Activated CD8-positive, alpha-beta T cell treated with anti-CD3 and anti-CD28 coated beads, Interleukin-2, amount 10 ng/mL, durations not matched to agents 7 days and 5 days (primary cell): Measurements from ENCODE around the gene TCHP. TPM values are rescaled to one million over a fixed set of nuclear protein-coding genes. Genes with fewer than 3 reads are reported as not detected.
"Not testable (repeated sequence)": the region's sequence is repeated elsewhere in the genome, so short reads cannot be mapped to it uniquely, and the experiment has no call there.

ENCODE experiments used
- ATAC-seq: fragments of 150-1000 bp; cut with Tn5 transposase; one replicate; pipeline ENCODE4 v1.10.0; 2021; ENCODE audit warnings: moderate library complexity
- CTCF ChIA-PET: fragments of 350-600 bp; sonication (Branson Sonifier 250); formaldehyde crosslinking; loops from one replicate; lab custom pipeline; 2021; ENCODE audit warnings: antibody characterized with exemption; lab: Charles Lee
- POLR2A ChIA-PET: fragments of 350-600 bp; sonication (Branson Sonifier 250); formaldehyde crosslinking; loops from one replicate; lab custom pipeline; 2021; ENCODE audit warnings: antibody characterized with exemption; lab: Charles Lee
- DNase-seq: peaks from one replicate; pipeline ENCODE4 v3.0.0-alpha.2; 2020
- H3K27ac Mint-ChIP-seq: one replicate; pipeline ENCODE4 v1.8.0; 2021; ENCODE audit warnings: mild to moderate bottlenecking, mixed read lengths
- H3K27me3 Mint-ChIP-seq: one replicate; pipeline ENCODE4 v1.8.0; 2021; ENCODE audit warnings: low read depth, mixed read lengths
- H3K36me3 Mint-ChIP-seq: one replicate; pipeline ENCODE4 v1.8.0; 2021; ENCODE audit warnings: low read depth, mixed read lengths
- H3K4me1 Mint-ChIP-seq: one replicate; pipeline ENCODE4 v1.8.0; 2021; ENCODE audit warnings: low read depth, mixed read lengths
- H3K4me3 Mint-ChIP-seq: one replicate; pipeline ENCODE4 v1.8.0; 2021; ENCODE audit warnings: mild to moderate bottlenecking, mixed read lengths
- H3K9me3 Mint-ChIP-seq: one replicate; pipeline ENCODE4 v1.8.0; 2022; ENCODE audit warnings: mixed read lengths; ENCODE audit not compliant: insufficient read depth
- total RNA-seq, 2 experiments: library from RNA; stranded (reverse); gene quantifications; one replicate each; pipeline ENCODE4 v1.2.3, GENCODE V29; 2021

TCHP gene, protein sequence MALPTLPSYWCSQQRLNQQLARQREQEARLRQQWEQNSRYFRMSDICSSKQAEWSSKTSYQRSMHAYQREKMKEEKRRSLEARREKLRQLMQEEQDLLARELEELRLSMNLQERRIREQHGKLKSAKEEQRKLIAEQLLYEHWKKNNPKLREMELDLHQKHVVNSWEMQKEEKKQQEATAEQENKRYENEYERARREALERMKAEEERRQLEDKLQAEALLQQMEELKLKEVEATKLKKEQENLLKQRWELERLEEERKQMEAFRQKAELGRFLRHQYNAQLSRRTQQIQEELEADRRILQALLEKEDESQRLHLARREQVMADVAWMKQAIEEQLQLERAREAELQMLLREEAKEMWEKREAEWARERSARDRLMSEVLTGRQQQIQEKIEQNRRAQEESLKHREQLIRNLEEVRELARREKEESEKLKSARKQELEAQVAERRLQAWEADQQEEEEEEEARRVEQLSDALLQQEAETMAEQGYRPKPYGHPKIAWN
- 10 to 100 TPM; 31.0 to 33.3 TPM for total RNA-seq

DNA sequence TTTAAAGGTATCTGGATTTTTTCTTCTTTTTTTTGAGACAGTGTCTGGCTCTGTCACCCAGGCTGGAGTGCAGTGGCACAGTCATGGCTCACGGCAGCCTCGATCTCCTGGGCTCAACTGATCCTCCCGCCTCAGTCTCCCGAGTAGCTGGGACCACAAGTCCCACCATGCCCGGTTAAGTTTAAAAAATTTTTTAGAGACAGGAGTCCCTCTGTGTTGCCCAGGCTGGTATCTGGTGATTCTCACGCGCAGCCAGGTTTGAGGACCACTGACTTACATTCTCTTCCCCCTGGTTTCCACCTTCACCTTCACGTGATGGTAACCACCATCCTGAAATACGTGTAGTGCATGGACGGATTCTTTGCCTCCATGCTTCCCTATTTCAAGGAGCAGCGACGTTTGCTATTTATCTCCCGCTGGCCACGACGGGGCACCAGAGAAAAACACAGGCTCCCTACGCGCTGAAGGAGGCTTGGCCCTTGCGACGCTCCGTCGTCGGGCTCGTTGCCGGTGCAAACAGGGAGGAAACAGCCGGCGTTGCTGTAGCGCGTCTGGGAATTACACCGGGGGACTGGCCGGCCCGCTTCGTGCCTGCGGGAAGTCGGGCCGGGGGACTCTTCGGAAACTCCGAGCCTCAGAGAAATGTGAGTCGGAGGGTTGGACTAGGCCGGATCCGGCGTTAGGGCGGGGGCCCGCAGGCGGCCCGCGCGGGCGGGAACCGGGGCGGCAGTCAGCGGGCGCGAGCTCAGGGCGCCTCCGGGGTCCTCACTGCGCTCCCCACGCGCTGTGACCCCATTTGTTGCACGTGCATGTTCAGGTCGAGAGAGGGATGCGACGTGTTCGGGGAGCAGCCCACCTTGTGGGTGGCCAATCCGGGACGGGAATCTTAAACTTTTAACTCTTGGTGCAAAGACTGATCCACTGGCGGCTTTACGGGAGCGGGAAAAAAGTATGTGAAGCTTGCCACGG is at the start of gene TCHP:
TSS of gene TCHP (plus strand) at position 492 of the 969 bp plus-strand sequence. CDS start 2,753 bp downstream, outside the sequence.
- H3K27ac Mint-ChIP-seq = peak within 1 kb of the TSS; percentile 96
- peak within 1 kb of the TSS; percentile 93 for H3K4me3 Mint-ChIP-seq
- ChIA-PET CTCF (interaction anchor here (0.9 to 1.7 kb wide), 9 partner anchors 11 to 531 kb away, joined by 3 to 14 read pairs (median 4); no protein-coding TSS in a partner anchor), POLR2A (interaction anchor here (0.6 to 1.7 kb wide), 10 partner anchors 10 to 568 kb away, joined by 3 to 11 read pairs (median 4); partner anchors contain the start of gene GPN3)
- no peaks in the 10 kb centered on the region for H3K9me3 Mint-ChIP-seq
- no peaks in the 10 kb centered on the region for H3K27me3 Mint-ChIP-seq
- ATAC-seq = peak; percentile 92
- DNase-seq = peak; percentile 83
- H3K36me3 Mint-ChIP-seq = peaks cover 26% of the 10 kb centered on the region
- peaks cover 21% of the 10 kb centered on the region for H3K4me1 Mint-ChIP-seq

DNA sequence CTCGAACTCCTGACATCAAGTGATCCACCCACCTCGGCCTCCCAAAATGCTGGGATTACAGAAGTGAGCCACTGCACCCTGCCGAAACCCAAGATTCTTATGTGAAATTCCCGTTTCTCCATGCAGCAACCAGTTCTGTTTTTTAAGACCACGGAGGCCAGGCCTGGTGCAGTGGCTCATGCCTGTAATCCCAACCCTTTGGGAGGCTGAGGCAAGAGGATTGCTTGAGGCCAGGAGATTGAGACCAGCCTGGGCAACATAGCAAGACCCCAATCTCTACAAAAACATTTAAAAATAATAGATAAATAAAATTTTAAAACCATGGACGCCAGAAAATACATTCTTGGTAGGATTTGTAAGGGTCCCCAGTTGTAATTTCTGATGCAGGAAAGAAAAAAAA is 49.6 kb upstream of the TCHP start:
- CTCF ChIA-PET = interaction anchor here (1.1 kb wide), 1 partner anchor 61 kb away, joined by 3 read pairs; no protein-coding TSS in a partner anchor
- POLR2A ChIA-PET, H3K27me3 Mint-ChIP-seq, H3K27ac Mint-ChIP-seq, H3K4me1 Mint-ChIP-seq, H3K9me3 Mint-ChIP-seq, ATAC-seq, H3K4me3 Mint-ChIP-seq, H3K36me3 Mint-ChIP-seq, DNase-seq: not testable (repeated sequence)

DNA sequence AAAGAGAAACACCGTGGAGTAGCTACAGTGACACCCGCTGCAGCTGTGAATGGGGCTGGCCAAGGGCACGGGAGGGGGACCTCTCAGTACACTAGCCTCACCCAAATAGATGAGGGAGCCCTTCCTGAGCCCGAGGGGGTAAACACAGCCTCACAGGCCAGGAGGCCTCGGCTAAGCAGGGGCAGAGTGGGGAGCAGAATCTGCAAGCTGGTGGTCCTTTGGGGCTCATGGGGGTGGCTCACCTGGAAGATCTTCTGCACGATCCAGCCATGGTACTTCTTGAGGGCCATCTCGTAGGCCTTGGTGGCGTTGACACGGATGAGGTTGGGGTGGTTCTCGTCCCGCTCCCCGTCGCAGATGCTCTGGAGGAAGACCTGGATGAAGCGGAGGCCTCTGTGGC is 44.7 kb upstream of the TCHP start:
- Mint-ChIP-seq H3K27ac (no peak overlapping the region), H3K4me3 (no peak overlapping the region), H3K4me1 (peaks cover 15% of the 10 kb centered on the region), H3K9me3 (no peaks in the 10 kb centered on the region), H3K36me3 (peaks cover 3% of the 10 kb centered on the region), H3K27me3 (no peaks in the 10 kb centered on the region)
- no peak for ATAC-seq
- POLR2A ChIA-PET = no interaction called here
- CTCF ChIA-PET = interaction anchor here (1.1 to 4.0 kb wide), 5 partner anchors 9 to 72 kb away, joined by 3 to 40 read pairs (median 16); no protein-coding TSS in a partner anchor
- no peak for DNase-seq

DNA sequence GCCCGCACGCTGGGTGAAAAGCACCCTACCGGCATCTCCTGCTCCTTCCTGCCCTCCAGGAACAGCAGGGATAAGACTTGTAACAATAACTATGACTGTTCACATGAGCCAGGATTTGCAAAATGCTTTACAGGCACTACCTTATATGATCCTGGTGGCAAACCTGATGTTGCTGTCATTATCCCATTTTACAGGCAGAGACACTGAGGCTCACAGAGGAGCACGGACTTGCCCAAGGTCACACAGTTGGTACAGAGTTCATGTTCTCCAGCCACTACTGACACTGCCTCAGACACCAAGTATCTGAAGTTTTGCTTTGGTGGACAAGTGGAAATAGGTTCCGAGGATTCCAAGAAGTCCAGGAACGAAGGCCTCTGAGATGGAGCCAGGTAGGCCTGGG is 42.4 kb upstream of the TCHP start:
- no peak for DNase-seq
- H3K27ac Mint-ChIP-seq = no peak overlapping the region
- ChIA-PET POLR2A (no interaction called here), CTCF (interaction anchor here (5.0 kb wide), 1 partner anchor 12 kb away, joined by 39 read pairs; no protein-coding TSS in a partner anchor)
- H3K4me1 Mint-ChIP-seq = peaks cover 15% of the 10 kb centered on the region
- H3K4me3 Mint-ChIP-seq = no peak overlapping the region
- H3K9me3 Mint-ChIP-seq = no peaks in the 10 kb centered on the region
- no peaks in the 10 kb centered on the region for H3K27me3 Mint-ChIP-seq
- H3K36me3 Mint-ChIP-seq = no peaks in the 10 kb centered on the region
- no peak for ATAC-seq

DNA sequence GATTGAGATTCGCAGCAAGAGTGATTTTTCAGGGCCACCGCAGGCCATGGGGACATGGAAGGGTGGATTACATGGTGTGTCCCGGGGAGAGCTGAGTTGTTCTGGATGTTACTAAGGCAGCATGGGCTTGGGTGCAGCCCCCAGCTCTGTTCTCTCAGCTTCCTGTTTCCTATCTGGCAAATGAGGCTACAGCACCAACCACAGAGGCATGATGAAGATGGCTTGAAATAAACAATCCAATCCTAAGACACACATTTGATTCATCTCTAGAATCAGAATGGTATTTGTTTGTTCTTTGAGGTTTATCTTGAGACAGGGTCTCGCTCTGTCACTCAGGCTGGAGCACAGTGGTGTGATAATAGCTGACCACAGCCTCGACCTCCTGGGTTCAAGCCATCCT is 41.3 kb upstream of the TCHP start:
- no peak for ATAC-seq

DNA sequence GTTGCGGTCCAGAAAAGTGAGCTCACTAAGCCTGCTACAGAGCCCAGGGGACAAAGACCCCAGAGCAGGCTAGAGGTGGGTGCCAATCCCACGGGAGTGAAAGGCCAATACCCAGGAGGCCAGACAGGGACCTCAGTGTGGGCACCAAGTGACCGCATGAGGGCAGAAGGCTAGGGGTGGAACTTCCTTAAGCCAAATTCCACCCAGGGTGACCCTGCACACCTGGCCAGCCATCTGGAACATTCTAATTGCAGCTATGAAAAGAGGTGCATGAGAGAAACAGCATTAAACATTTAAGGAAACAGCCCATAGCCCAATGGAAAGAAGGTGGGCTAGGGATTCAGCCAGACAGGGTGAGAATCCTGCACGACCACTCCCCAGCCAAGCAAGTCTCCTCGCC is 39.1 kb upstream of the TCHP start:
- no peak overlapping the region for H3K4me3 Mint-ChIP-seq
- ATAC-seq (no peak), DNase-seq (no peak)
- no peaks in the 10 kb centered on the region for H3K9me3 Mint-ChIP-seq
- no peak overlapping the region for H3K27ac Mint-ChIP-seq
- ChIA-PET POLR2A (interaction anchor here (1.2 kb wide), 1 partner anchor 40 kb away, joined by 4 read pairs; the partner anchor contains the start of gene TCHP), CTCF (interaction anchor here (1.2 to 1.6 kb wide), 2 partner anchors 16 to 28 kb away, joined by 5 to 6 read pairs; no protein-coding TSS in a partner anchor)
- peaks cover 30% of the 10 kb centered on the region for H3K4me1 Mint-ChIP-seq
- no peaks in the 10 kb centered on the region for H3K27me3 Mint-ChIP-seq
- H3K36me3 Mint-ChIP-seq = no peaks in the 10 kb centered on the region

More for the DNA sequence above, 41.3 kb upstream of the TCHP start:
- ChIA-PET CTCF (interaction anchor here (1.1 to 5.0 kb wide), 2 partner anchors 13 to 69 kb away, joined by 4 to 39 read pairs; no protein-coding TSS in a partner anchor), POLR2A (no interaction called here)
- no peaks in the 10 kb centered on the region for H3K36me3 Mint-ChIP-seq
- peak overlapping the region; percentile 10 for H3K27ac Mint-ChIP-seq
- no peak overlapping the region for H3K4me3 Mint-ChIP-seq
- H3K9me3 Mint-ChIP-seq = no peaks in the 10 kb centered on the region
- peaks cover 18% of the 10 kb centered on the region for H3K4me1 Mint-ChIP-seq
- DNase-seq = no peak
- no peaks in the 10 kb centered on the region for H3K27me3 Mint-ChIP-seq

DNA sequence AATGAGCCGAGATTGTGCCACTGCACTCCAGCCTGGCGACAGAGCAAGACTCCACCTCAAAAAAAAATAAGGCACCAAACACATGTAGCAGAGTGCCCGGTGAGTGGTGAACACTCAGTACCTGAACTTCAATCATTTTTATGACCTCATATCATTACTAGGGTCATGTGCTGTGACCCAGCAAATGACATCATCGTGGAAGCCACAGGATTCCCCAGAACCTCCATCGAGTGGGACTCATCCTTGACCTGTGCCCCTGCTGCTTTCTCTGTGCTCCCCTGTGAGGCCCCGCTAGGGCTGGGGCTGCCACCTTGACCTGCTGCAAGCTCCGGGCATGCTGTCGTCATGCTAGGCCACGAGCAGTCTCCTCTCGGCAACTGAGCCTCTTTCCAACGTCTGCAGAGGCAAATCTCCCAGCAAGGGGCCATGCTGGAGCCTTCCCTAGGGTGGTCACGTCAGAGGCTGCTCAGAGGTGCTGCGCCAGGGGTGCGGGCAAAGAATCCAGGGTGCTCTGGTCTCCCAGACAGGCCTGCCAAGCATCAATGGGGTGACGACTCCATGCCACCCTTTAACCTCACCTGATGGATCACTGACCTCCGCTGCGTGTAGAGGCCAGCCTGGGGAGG is 38.3 kb upstream of the TCHP start:
- POLR2A ChIA-PET = no interaction called here
- DNase-seq (no peak), ATAC-seq (no peak)
- no peak overlapping the region for H3K4me3 Mint-ChIP-seq
- peaks cover 30% of the 10 kb centered on the region for H3K4me1 Mint-ChIP-seq
- CTCF ChIA-PET = interaction anchor here (1.2 kb wide), 1 partner anchor 16 kb away, joined by 5 read pairs; no protein-coding TSS in a partner anchor
- H3K36me3 Mint-ChIP-seq = no peaks in the 10 kb centered on the region
- no peak overlapping the region for H3K27ac Mint-ChIP-seq
- H3K27me3 Mint-ChIP-seq = no peaks in the 10 kb centered on the region
- H3K9me3 Mint-ChIP-seq = no peaks in the 10 kb centered on the region

DNA sequence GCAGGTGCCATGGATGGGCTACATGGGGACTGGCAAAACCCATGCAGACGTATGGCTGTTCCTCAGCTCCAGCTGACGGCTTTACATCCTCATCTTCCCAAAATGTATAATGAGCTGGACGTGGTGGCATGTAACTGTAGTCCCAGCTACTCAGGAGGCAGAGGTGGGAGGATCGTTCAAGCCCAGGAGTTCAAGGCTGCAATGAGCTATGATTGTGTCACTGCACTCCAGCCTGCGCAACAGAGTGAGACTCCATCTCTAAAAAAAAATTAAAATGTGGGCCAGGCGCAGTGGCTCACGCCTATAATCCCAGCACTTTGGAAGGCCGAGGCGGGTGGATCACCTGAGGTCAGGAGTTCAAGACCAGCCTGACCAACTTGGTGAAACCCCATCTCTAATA is 37.6 kb upstream of the TCHP start:
- H3K27me3 Mint-ChIP-seq, H3K27ac Mint-ChIP-seq, DNase-seq, H3K9me3 Mint-ChIP-seq, ATAC-seq, H3K36me3 Mint-ChIP-seq, POLR2A ChIA-PET, H3K4me3 Mint-ChIP-seq: not testable (repeated sequence)
- CTCF ChIA-PET = interaction anchor here (5.0 kb wide), 1 partner anchor 9 kb away, joined by 40 read pairs; no protein-coding TSS in a partner anchor
- H3K4me1 Mint-ChIP-seq = peaks cover 30% of the 10 kb centered on the region

DNA sequence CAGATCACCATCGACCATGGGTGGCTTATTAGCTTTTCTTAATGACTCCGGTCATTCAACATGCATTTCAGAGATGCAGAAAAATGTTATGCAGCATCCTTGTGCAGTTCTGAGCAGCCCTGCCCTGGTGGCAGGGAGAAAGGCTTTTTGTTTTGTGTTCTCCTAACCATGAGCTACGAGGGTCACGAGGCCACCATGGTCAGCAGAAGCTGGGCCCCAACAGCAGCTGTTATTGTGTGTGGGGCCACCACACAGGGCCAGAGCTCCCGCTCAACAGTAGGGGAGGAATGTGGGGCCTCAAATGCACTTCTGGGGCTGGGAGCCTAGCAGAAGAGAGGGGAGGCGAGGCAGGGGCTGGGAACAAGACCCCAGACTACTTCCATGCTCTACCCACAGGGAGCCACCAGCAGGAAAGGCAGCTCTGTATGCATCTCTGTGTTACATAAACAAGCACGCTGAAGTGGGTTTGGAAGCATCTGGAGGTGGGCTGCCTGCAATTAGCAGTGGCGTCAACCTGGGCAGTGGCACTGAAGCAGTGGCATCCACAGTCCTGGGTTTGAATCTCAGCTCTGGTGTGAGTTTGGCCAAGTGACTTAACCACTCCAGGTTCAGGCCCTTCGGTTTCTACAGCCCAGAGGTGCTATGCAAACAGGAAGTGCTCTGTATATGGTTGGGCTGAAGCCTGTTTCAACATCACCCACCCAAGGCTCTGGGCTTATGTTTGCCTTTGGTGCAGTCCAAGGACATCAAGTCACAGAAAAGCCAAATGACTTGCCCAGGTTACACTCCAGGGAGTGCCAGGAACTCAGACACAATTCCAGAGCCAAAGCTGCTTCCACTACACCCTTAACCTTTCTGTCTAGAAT is 36.0 kb upstream of the TCHP start:
- peak; percentile 91 for ATAC-seq
- DNase-seq = peak; percentile 48
- Mint-ChIP-seq H3K36me3 (no peaks in the 10 kb centered on the region), H3K4me3 (no peak overlapping the region), H3K9me3 (no peaks in the 10 kb centered on the region), H3K27ac (peak overlapping the region; percentile 77), H3K4me1 (peaks cover 21% of the 10 kb centered on the region), H3K27me3 (no peaks in the 10 kb centered on the region)
- ChIA-PET CTCF (interaction anchor here (1.9 to 5.0 kb wide), 3 partner anchors 10 to 19 kb away, joined by 5 to 40 read pairs (median 22); no protein-coding TSS in a partner anchor), POLR2A (no interaction called here)

DNA sequence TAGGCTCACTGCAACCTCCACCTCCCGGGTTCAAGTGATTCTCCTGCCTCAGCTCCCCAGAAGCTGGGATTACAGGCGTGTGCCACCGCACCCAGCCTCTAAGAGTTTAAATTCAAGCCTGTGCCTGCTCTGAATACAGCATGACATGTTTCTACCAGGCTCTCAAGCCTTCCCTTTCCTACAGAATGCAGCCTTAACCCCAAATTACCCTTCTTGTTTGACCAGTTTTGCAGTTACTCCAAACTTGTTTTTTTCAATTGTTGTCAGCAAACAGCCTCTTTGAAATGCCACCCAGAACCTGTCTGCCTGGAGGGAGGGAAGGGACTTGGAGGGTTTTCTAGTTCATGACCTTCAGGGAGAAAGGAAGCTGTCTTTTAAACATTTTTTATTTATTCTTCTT is 35.2 kb upstream of the TCHP start:
- CTCF ChIA-PET = interaction anchor here (1.5 to 5.0 kb wide), 4 partner anchors 11 to 60 kb away, joined by 3 to 40 read pairs (median 14); no protein-coding TSS in a partner anchor
- Mint-ChIP-seq H3K4me1 (peaks cover 19% of the 10 kb centered on the region), H3K27me3 (no peaks in the 10 kb centered on the region), H3K27ac (peak overlapping the region; percentile 72), H3K4me3 (no peak overlapping the region), H3K36me3 (no peaks in the 10 kb centered on the region), H3K9me3 (no peaks in the 10 kb centered on the region)
- ATAC-seq (no peak), DNase-seq (no peak)
- POLR2A ChIA-PET = no interaction called here
